A172 (cell line): Measurements from ENCODE around the gene POM121C. TPM values are rescaled to one million over a fixed set of nuclear protein-coding genes. Genes with fewer than 3 reads are reported as not detected.
"Not testable (repeated sequence)": the region's sequence is repeated elsewhere in the genome, so short reads cannot be mapped to it uniquely, and the experiment has no call there.

Source experiments
- DNase-seq: peaks from one replicate; pipeline ENCODE4 v3.0.0-alpha.2; 2015; ENCODE audit warnings: low spot score
- total RNA-seq: library from RNA; depleted of rRNA; stranded (reverse); fragments of >200 nt; shearing (Covaris generic); gene quantifications from 2 replicates; pipeline ENCODE4 v1.2.3, GENCODE V29; 2014; rRNA removed

The POM121C gene
- total RNA-seq, 1 experiment from 2014 or later = 5.5 TPM

DNA sequence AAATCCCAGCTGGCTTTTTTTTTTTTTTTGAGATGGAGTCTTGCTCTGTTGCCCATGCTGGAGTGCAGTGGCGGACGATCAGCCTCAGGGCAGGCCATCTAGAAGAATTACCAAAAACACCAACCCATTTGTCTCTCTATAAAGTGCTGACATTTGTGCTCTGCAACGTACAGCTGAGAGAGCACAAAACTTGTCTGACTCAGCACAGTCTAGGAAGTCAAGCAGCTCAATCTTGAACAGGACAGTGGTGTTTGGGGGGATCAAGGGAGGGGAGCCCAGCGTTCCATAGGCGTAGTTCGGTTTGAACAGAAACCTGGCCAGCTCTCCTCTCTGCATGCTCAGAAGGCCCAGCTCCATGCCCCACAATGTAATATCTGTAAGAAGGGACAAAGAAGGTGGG lies 92.9 kb downstream of the POM121C start:
- not testable (repeated sequence) for DNase-seq

DNA sequence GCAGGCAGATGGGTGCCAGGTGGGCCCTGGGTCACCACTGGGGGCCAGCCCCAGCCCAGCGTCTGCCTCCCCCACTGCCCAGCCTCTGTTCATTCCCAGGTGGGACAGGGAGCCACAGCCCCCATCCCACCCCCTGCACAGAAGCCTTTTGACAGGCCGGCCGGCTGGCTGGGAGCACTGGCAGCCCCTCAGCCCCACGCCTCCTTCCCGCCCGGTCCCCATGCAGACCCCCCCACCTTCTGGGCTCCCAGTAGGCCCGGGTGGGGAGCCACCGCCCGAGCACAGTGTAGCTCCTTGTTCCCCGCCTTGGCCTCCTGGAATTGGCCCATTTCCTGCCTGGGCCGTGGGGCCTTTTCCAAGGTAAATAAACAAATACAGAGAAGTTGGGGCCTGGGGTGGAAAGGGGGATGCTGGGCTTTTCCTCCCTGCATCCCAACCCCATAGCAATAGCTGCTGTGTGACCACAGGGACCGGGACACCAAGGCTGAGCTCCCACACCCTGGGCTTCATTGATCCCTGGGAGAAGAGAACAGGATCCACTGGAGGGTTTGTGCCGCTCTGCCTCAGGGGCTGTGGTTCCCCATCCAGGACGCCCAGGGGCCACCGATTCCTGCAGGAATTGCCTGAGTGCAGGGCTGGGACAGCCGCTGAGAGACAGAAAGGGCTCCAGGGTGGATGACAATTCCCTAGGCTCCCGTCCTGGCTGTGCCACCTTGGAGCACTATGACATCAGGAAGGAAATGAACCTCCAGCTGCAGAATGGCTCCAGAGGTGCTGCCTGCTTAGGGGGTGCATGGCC lies 111.4 kb downstream of the POM121C start:
- not testable (repeated sequence) for DNase-seq

DNA sequence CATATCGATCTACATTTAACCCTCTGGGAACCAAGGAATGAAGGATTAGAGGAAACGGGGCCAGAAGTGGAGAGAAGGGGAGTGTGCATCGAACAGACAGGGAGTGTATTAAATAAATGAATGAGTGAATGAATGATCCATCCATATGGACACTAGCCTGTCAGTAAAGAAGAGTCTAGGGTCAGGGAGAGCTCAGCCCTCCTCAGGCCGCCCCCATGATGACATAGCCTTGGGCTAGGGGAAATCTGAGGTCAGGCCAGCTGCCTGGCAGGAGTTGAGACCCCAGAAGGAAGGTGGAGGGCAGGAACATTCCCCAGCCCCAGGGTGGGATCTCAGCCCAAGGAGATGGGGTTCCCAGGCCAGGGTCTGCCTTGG lies 112.0 kb downstream of the POM121C start:
- DNase-seq = not testable (repeated sequence)

DNA sequence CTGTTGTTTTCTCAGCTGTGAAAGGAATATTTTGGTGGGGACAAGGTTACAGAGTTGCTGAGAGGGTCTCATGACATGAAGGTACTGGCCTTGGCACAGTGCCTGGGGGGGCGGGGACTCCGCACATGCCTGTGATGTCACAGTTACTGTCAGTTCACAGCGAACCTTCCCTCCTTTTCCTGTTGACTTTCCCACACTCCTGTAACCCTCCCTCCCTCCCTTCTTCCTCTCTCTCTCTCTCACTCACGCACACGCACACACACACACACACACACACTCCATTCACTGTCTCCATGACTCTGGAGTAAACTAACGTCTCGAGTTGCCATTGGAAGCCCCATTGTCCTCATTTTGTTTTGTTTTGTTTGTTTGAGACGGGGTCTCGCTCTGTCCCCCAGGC lies 118.8 kb downstream of the POM121C start:
- not testable (repeated sequence) for DNase-seq

Other genes starting within 250 kb of the POM121C start
- gene TRIM73, start 90.7 kb downstream of the POM121C start, total RNA-seq = 0.03 TPM in 1 of 2 replicates, not detected in the other
- gene SPDYE5, start 6.0 kb upstream of the POM121C start, total RNA-seq = not detected in 2 replicates